Liver (tissue), 9 donors: Measurements from ENCODE around the gene KRTAP16-1. TPM values are rescaled to one million over a fixed set of nuclear protein-coding genes. Genes with fewer than 3 reads are reported as not detected.

Experiments
- DNase-seq: peaks from one replicate; pipeline ENCODE4 v3.0.0-alpha.2; 2017; ENCODE audit warnings: low spot score
- H3K27ac ChIP-seq, 2 donors: one replicate each; pipeline ENCODE4 v1.7.0; 2013; ENCODE audit warnings: inconsistent platforms in 2 of 2, low read length in 2 of 2, control low read depth in 1 of 2, low read depth in 1 of 2, mild to moderate bottlenecking in 1 of 2
- H3K27me3 ChIP-seq, 4 donors: one replicate each; pipeline versions ENCODE4 v1.6.1 to v1.7.0; 2013; ENCODE audit warnings: low read length in 3 of 4, inconsistent platforms in 1 of 4, mild to moderate bottlenecking in 1 of 4, moderate library complexity in 1 of 4; ENCODE audit not compliant: control insufficient read depth in 4 of 4, insufficient read depth in 4 of 4
- H3K36me3 ChIP-seq, 4 donors: one replicate each; pipeline versions ENCODE4 v1.6.1 to v1.7.0; 2013; ENCODE audit warnings: low read length in 3 of 4, mild to moderate bottlenecking in 3 of 4, low read depth in 1 of 4, moderate library complexity in 1 of 4; ENCODE audit not compliant: control insufficient read depth in 4 of 4, insufficient read depth in 3 of 4
- H3K4me1 ChIP-seq, 4 donors: one replicate each; pipeline versions ENCODE4 v1.6.1 to v1.7.0; 2013; ENCODE audit warnings: low read length in 3 of 4, mild to moderate bottlenecking in 3 of 4, moderate library complexity in 1 of 4; ENCODE audit not compliant: control insufficient read depth in 4 of 4, insufficient read depth in 4 of 4
- H3K4me3 ChIP-seq, 3 donors: one replicate each; pipeline versions ENCODE4 v1.6.1 to v1.7.0; 2013; ENCODE audit warnings: low read length in 3 of 3, control low read depth in 1 of 3, low read depth in 1 of 3, mild to moderate bottlenecking in 1 of 3
- H3K9ac ChIP-seq, 2 donors: one replicate each; pipeline ENCODE4 v1.7.0; 2013; ENCODE audit warnings: low read length in 2 of 2, mild to moderate bottlenecking in 2 of 2, moderate library complexity in 2 of 2, control low read depth in 1 of 2, low read depth in 1 of 2
- H3K9me3 ChIP-seq, 4 donors: one replicate each; pipeline versions ENCODE4 v1.6.1 to v1.7.0; 2013; ENCODE audit warnings: low read length in 3 of 4; ENCODE audit not compliant: control insufficient read depth in 4 of 4
- CTCF ChIP-seq: fragments of 150-350 bp; IDR thresholded peaks from 2 replicates; pipeline ENCODE4 v1.5.1; 2017; ENCODE audit warnings: improper control_type of control experiment, low read depth, low read length; ENCODE audit not compliant: missing input control
- EGR1 ChIP-seq, 2 donors: IDR thresholded peaks; 2 replicates each; pipeline ENCODE4 v1.6.1; 2016 to 2018; ENCODE audit warnings: antibody characterized with exemption in 2 of 2, low read depth in 2 of 2
- FOXA1 ChIP-seq: IDR thresholded peaks from 2 replicates; pipeline ENCODE4 v1.6.1; 2016; ENCODE audit warnings: antibody characterized with exemption
- FOXA2 ChIP-seq: IDR thresholded peaks from 2 replicates; pipeline ENCODE4 v1.6.1; 2016; ENCODE audit warnings: antibody characterized with exemption
- GABPA ChIP-seq, 2 donors: IDR thresholded peaks in 1 of 2; conservative IDR thresholded peaks in 1 of 2; 2 replicates each; pipeline ENCODE4 v1.6.1; 2016; ENCODE audit warnings: antibody characterized with exemption in 2 of 2, mild to moderate bottlenecking in 1 of 2, moderate library complexity in 1 of 2
- HNF4A ChIP-seq, 2 donors: conservative IDR thresholded peaks; 2 replicates each; pipeline ENCODE4 v1.6.1; 2016; ENCODE audit warnings: antibody characterized with exemption in 2 of 2, mild to moderate bottlenecking in 2 of 2
- HNF4G ChIP-seq: IDR thresholded peaks from 2 replicates; pipeline ENCODE4 v1.6.1; 2016; ENCODE audit warnings: antibody characterized with exemption
- NR2F2 ChIP-seq: IDR thresholded peaks from 2 replicates; pipeline ENCODE4 v1.6.1; 2016; ENCODE audit warnings: antibody characterized with exemption
- RAD21 ChIP-seq, 2 donors: IDR thresholded peaks; 2 replicates each; pipeline ENCODE4 v1.6.1; 2016; ENCODE audit warnings: antibody characterized with exemption in 2 of 2, mild to moderate bottlenecking in 2 of 2
- RXRA ChIP-seq, 2 donors: IDR thresholded peaks; 2 replicates each; pipeline ENCODE4 v1.6.1; 2017 to 2018; ENCODE audit warnings: antibody characterized with exemption in 2 of 2, mild to moderate bottlenecking in 1 of 2
- SP1 ChIP-seq: IDR thresholded peaks from 2 replicates; pipeline ENCODE4 v1.6.1; 2018; ENCODE audit warnings: antibody characterized with exemption, mild to moderate bottlenecking
- TAF1 ChIP-seq: conservative IDR thresholded peaks from 2 replicates; pipeline ENCODE4 v1.6.1; 2016; ENCODE audit warnings: antibody characterized with exemption, mild to moderate bottlenecking
- YY1 ChIP-seq: IDR thresholded peaks from 2 replicates; pipeline ENCODE4 v1.6.1; 2016; ENCODE audit warnings: antibody characterized with exemption, mild to moderate bottlenecking
- ZBTB33 ChIP-seq: IDR thresholded peaks from 2 replicates; pipeline ENCODE4 v1.6.1; 2016; ENCODE audit warnings: antibody characterized with exemption
- WGBS: extraction: QIAGEN DNeasy Blood & Tissue Kit; methylation state at CpG from one replicate; pipeline ENCODE4 v1.1.7; 2013; 5-methylcytosine and 5-hydroxymethylcytosine counted together
- polyA plus RNA-seq, 2 donors: library from polyadenylated mRNA; stranded (reverse) in 1 of 2; unstranded in 1 of 2; fragments of 200-250 nt in 1 of 2; fragments of >200 nt in 1 of 2; fragmentation: Nextera tagmentation in 1 of 2; extraction: Ambion mirVana in 1 of 2; gene quantifications; one replicate each; pipeline versions ENCODE4 v1.2.1 to v1.2.3, GENCODE V29; 2013 to 2015
- total RNA-seq, 2 donors: library from RNA; depleted of rRNA; stranded (reverse); fragments of >200 nt; gene quantifications; one replicate each; pipeline ENCODE4 v1.2.3, GENCODE V29; 2014
- TF ChIP-seq, protein P1 (sequence below): IDR thresholded peaks from 2 replicates; pipeline ENCODE4 v1.6.1; 2016; ENCODE audit warnings: antibody characterized with exemption
- TF ChIP-seq, protein P2 (sequence below): IDR thresholded peaks from 2 replicates; pipeline ENCODE4 v1.6.1; 2016; ENCODE audit warnings: antibody characterized with exemption
- donor health status: healthy.
- donor health status: healthy.
- donor health status: healthy.
- donor health status: healthy.
- donor health status: healthy.

KRTAP16-1 gene
- total and polyA plus RNA-seq, 4 donors, result not detected

DNA sequence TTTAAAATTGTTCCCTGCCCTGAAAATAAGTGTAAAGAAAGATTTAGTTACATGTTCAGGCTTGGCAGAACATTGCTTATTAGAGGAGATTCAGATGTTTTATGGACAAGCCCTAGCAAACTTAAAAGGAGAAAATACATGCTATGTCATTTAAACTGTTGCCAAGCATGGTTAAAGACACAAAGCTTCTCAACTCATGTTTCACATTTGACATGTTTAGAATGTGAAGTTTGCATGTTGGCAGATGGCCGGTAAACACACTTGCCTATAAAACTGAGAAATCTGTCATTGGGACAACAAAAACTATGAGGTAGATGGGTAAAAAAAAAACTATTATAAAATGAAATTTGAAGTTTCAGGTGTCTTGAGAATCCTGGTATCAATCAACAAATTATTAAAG, 12.3 kb downstream of the KRTAP16-1 start:
- Histone ChIP-seq H3K4me1 (no peaks in the 10 kb centered on the region), H3K4me3 (no peak overlapping the region), H3K9me3 (no peaks in the 10 kb centered on the region), H3K36me3 (no peaks in the 10 kb centered on the region), H3K27ac (no peak overlapping the region), H3K9ac (no peak overlapping the region), H3K27me3 (no peaks in the 10 kb centered on the region)
- 80% methylated on average over 1 of the region's 1 CpG for WGBS
- no peak for DNase-seq
- TF ChIP-seq ZBTB33 (no peak), RAD21 (IDR thresholded peaks at IDR 0.05) (no peak), YY1 (no peak), SP1 (no peak), FOXA1 (no peak), TAF1 (no peak), HNF4G (no peak)
- TF ChIP-seq, protein P1, sequence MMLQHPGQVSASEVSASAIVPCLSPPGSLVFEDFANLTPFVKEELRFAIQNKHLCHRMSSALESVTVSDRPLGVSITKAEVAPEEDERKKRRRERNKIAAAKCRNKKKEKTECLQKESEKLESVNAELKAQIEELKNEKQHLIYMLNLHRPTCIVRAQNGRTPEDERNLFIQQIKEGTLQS, result no peak
- TF ChIP-seq, protein P2, sequence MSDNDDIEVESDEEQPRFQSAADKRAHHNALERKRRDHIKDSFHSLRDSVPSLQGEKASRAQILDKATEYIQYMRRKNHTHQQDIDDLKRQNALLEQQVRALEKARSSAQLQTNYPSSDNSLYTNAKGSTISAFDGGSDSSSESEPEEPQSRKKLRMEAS, result no peak

DNA sequence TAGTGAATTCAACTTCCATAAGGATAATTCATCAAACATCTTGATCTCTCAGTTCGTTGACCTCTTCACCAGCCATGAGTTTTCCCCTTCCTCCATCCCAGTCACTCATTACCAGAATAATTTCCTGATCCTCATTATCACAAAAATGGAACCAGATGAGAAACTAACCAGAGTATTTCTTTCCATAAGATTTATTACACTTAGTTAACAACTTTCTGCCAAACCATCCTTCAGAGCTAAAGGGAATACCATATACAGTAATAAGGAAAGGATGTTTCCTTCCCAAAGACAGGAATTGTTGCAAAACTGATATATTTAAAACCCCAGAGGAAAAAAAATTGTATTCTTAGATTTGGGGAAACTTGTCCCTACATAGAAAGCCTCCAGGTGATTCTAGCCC, 15.1 kb downstream of the KRTAP16-1 start:
- Histone ChIP-seq H3K4me3 (no peak overlapping the region), H3K27ac (no peak overlapping the region), H3K27me3 (no peaks in the 10 kb centered on the region), H3K9me3 (no peaks in the 10 kb centered on the region), H3K36me3 (no peaks in the 10 kb centered on the region), H3K9ac (no peak overlapping the region), H3K4me1 (no peaks in the 10 kb centered on the region)
- TF ChIP-seq NR2F2 (no peak), FOXA1 (no peak), RXRA (IDR thresholded peaks at IDR 0.05) (no peak), HNF4G (no peak), GABPA (IDR thresholded peaks at IDR 0.05 in 1 of 2, conservative IDR thresholded peaks at IDR 0.05 in 1 of 2) (no peak), YY1 (no peak)
- TF ChIP-seq, protein P1, result no peak
- WGBS, result 60% methylated on average over 1 of the region's 1 CpG
- DNase-seq, result no peak

DNA sequence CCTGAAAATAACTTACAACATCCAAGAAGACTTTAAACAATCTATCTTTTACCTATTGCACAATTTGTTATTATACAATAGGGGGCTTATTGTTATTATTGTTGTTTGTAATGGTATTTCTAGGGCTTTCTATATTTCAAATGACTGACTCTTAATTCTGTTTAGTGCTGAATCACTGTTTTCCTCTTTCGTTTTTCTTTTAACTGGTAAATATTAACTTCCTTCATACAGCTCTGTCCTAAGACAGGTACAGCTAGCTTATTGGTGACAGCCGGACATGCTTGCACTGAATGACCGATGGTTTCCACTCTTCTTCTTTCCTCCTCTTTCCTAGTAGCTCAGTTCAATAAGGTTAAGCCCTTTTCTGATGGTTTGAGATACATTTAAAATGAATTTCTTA, 22.1 kb downstream of the KRTAP16-1 start:
- Histone ChIP-seq H3K9ac (no peak overlapping the region), H3K27ac (no peak overlapping the region), H3K4me3 (no peak overlapping the region), H3K9me3 (no peaks in the 10 kb centered on the region), H3K27me3 (no peaks in the 10 kb centered on the region), H3K4me1 (no peaks in the 10 kb centered on the region), H3K36me3 (no peaks in the 10 kb centered on the region)
- 51% methylated on average over 3 of the region's 3 CpGs for WGBS
- DNase-seq, result no peak
- TF ChIP-seq YY1, result no peak
- no peak for TF ChIP-seq FOXA2
- TF ChIP-seq ZBTB33, result no peak
- TF ChIP-seq, protein P1, result no peak
- no peak for TF ChIP-seq RXRA (IDR thresholded peaks at IDR 0.05)
- no peak for TF ChIP-seq GABPA (IDR thresholded peaks at IDR 0.05 in 1 of 2, conservative IDR thresholded peaks at IDR 0.05 in 1 of 2)
- TF ChIP-seq HNF4A (conservative IDR thresholded peaks at IDR 0.05), result no peak
- TF ChIP-seq NR2F2, result no peak
- TF ChIP-seq SP1, result no peak
- TF ChIP-seq EGR1 (IDR thresholded peaks at IDR 0.05; ENCODE audit: low read depth in 2 of 2), result no peak
- TF ChIP-seq FOXA1, result no peak
- TF ChIP-seq, protein P2, result no peak
- no peak for TF ChIP-seq RAD21 (IDR thresholded peaks at IDR 0.05)
- no peak for TF ChIP-seq TAF1
- no peak for TF ChIP-seq CTCF
